Parathyroid adenoma (tissue), 2 donors: ENCODE measurements around the gene RGN.

Experiments
- H2AFZ ChIP-seq: fragments of 300-600 bp; sonication (generic); one replicate; pipeline ENCODE4 v1.7.0; 2017; ENCODE audit warnings: antibody characterized with exemption, mild to moderate bottlenecking
- H3K27ac ChIP-seq: fragments of 300-600 bp; sonication (generic); one replicate; pipeline ENCODE4 v1.7.0; 2017
- H3K27me3 ChIP-seq: fragments of 300-600 bp; sonication (generic); one replicate; pipeline ENCODE4 v1.7.0; 2017; ENCODE audit warnings: low read length; ENCODE audit not compliant: control insufficient read depth, insufficient read depth
- H3K36me3 ChIP-seq: fragments of 300-600 bp; sonication (generic); one replicate; pipeline ENCODE4 v1.7.0; 2017; ENCODE audit warnings: low read length; ENCODE audit not compliant: control insufficient read depth, insufficient read depth
- H3K4me1 ChIP-seq: fragments of 300-600 bp; sonication (generic); one replicate; pipeline ENCODE4 v1.7.0; 2017; ENCODE audit warnings: control low read depth
- H3K4me2 ChIP-seq: fragments of 300-600 bp; sonication (generic); one replicate; pipeline ENCODE4 v1.7.0; 2017; ENCODE audit warnings: low read length
- H3K4me3 ChIP-seq: fragments of 300-600 bp; sonication (generic); one replicate; pipeline ENCODE4 v1.7.0; 2017; ENCODE audit warnings: low read depth, low read length
- H3K79me2 ChIP-seq: fragments of 300-600 bp; sonication (generic); one replicate; pipeline ENCODE4 v1.7.0; 2017; ENCODE audit warnings: control low read depth
- H3K9ac ChIP-seq: fragments of 300-600 bp; sonication (generic); one replicate; pipeline ENCODE4 v1.7.0; 2017; ENCODE audit warnings: mild to moderate bottlenecking
- H3K9me3 ChIP-seq: fragments of 300-600 bp; sonication (generic); one replicate; pipeline ENCODE4 v1.7.0; 2017; ENCODE audit warnings: low read length; ENCODE audit not compliant: control insufficient read depth
- CTCF ChIP-seq: fragments of 300-600 bp; sonication (generic); IDR thresholded peaks from one replicate; pipeline ENCODE4 v1.7.0; 2017; ENCODE audit warnings: antibody characterized with exemption, mild to moderate bottlenecking
- donor health status: primary hyperparathyroidism.

The RGN gene

GRCh38 chrX:47060708-47061107 lies 17.5 kb upstream of the RGN start:
- H3K36me3 ChIP-seq, result no peaks in the 10 kb centered on the region
- no peak overlapping the region for H3K27ac ChIP-seq
- H3K4me3 ChIP-seq, result no peak overlapping the region
- no peak overlapping the region for H2AFZ ChIP-seq
- H3K9ac ChIP-seq, result no peak overlapping the region
- H3K4me2 ChIP-seq, result no peak overlapping the region
- H3K79me2 ChIP-seq, result no peaks in the 10 kb centered on the region
- no peaks in the 10 kb centered on the region for H3K4me1 ChIP-seq
- H3K27me3 ChIP-seq, result no peaks in the 10 kb centered on the region
- no peaks in the 10 kb centered on the region for H3K9me3 ChIP-seq
- no peak for TF ChIP-seq CTCF

GRCh38 chrX:47061238-47061919 lies 16.9 kb upstream of the RGN start:
- Histone ChIP-seq H3K4me1 (no peaks in the 10 kb centered on the region), H3K4me2 (no peak overlapping the region), H3K27ac (no peak overlapping the region), H3K4me3 (no peak overlapping the region), H3K9ac (no peak overlapping the region), H3K79me2 (no peaks in the 10 kb centered on the region), H2AFZ (no peak overlapping the region), H3K27me3 (no peaks in the 10 kb centered on the region), H3K9me3 (no peaks in the 10 kb centered on the region), H3K36me3 (no peaks in the 10 kb centered on the region)
- no peak for TF ChIP-seq CTCF

GRCh38 chrX:47063179-47063578 lies 15.1 kb upstream of the RGN start:
- no peak overlapping the region for H3K27ac ChIP-seq
- no peak overlapping the region for H3K9ac ChIP-seq
- H3K79me2 ChIP-seq, result no peaks in the 10 kb centered on the region
- no peak overlapping the region for H3K4me3 ChIP-seq
- TF ChIP-seq CTCF, result no peak
- no peaks in the 10 kb centered on the region for H3K36me3 ChIP-seq
- no peaks in the 10 kb centered on the region for H3K27me3 ChIP-seq
- no peaks in the 10 kb centered on the region for H3K9me3 ChIP-seq
- no peaks in the 10 kb centered on the region for H3K4me1 ChIP-seq
- no peak overlapping the region for H3K4me2 ChIP-seq
- H2AFZ ChIP-seq, result no peak overlapping the region

- no peaks in the 10 kb centered on the region for H3K36me3 ChIP-seq
- H3K4me3 ChIP-seq, result no peak overlapping the region
- H3K4me1 ChIP-seq, result no peaks in the 10 kb centered on the region
- H3K27ac ChIP-seq, result no peak overlapping the region
- no peaks in the 10 kb centered on the region for H3K27me3 ChIP-seq
- no peak overlapping the region for H3K9ac ChIP-seq
- H3K79me2 ChIP-seq, result no peaks in the 10 kb centered on the region
- H3K4me2 ChIP-seq, result no peak overlapping the region
- no peaks in the 10 kb centered on the region for H3K9me3 ChIP-seq
- no peak for TF ChIP-seq CTCF
- H2AFZ ChIP-seq, result no peak overlapping the region
These were observed 10.0 kb upstream of the RGN start for GRCh38 chrX:47068214-47068613.

- no peaks in the 10 kb centered on the region for H3K9me3 ChIP-seq
- H3K9ac ChIP-seq, result no peak overlapping the region
- no peak overlapping the region for H3K4me2 ChIP-seq
- no peaks in the 10 kb centered on the region for H3K27me3 ChIP-seq
- H2AFZ ChIP-seq, result no peak overlapping the region
- TF ChIP-seq CTCF, result no peak
- H3K27ac ChIP-seq, result no peak overlapping the region
- no peak overlapping the region for H3K4me3 ChIP-seq
- no peaks in the 10 kb centered on the region for H3K36me3 ChIP-seq
- no peaks in the 10 kb centered on the region for H3K79me2 ChIP-seq
- no peaks in the 10 kb centered on the region for H3K4me1 ChIP-seq
These were observed 9.5 kb upstream of the RGN start for GRCh38 chrX:47068720-47069119.
